GM10248 (cell line): ENCODE data around the gene SLC44A2.

Experiments
- CTCF ChIA-PET: fragments of 300-600 bp; sonication (Branson Sonifier 250); formaldehyde crosslinking; extraction: SDS; loops from one replicate; lab custom pipeline; 2021; ENCODE audit warnings: antibody characterized with exemption; lab: Yijun Ruan, JAX
- POLR2A ChIA-PET: fragments of 350-650 bp; sonication (Branson Sonifier 250); formaldehyde crosslinking; extraction: SDS; loops from one replicate; lab custom pipeline; 2020; ENCODE audit warnings: antibody characterized with exemption; lab: Yijun Ruan, JAX
- DNase-seq: peaks from one replicate; pipeline ENCODE4 v3.0.0; 2012; ENCODE audit errors: extremely low spot score
- TF ChIP-seq, protein P1 (sequence below): IDR thresholded peaks from 2 replicates; pipeline ENCODE4 v1.5.1; 2012; ENCODE audit warnings: mild to moderate bottlenecking, low read depth; ENCODE audit errors: extremely low read depth, missing control alignments, control extremely low read depth

SLC44A2 gene

DNA sequence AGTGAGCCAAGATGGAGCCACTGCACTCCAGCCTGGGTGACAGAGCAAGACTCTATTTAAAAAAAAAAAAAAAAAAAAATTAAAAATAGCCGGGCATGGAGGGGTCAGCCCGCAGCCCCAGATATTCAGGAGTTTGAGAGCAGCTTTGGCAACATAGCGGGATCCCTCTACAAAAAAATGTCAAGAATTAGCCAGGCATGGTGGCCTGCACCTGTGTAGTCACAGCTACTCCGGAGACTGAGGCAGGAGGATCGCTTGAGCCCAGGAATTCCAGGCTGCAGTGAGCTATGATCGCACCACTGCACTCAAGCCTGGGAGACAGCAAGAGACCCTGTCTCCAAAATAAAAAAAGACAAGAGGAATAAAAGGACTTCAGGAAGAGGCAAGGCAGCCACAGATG lies 39.0 kb upstream of the SLC44A2 start:
- TF ChIP-seq, protein P1, sequence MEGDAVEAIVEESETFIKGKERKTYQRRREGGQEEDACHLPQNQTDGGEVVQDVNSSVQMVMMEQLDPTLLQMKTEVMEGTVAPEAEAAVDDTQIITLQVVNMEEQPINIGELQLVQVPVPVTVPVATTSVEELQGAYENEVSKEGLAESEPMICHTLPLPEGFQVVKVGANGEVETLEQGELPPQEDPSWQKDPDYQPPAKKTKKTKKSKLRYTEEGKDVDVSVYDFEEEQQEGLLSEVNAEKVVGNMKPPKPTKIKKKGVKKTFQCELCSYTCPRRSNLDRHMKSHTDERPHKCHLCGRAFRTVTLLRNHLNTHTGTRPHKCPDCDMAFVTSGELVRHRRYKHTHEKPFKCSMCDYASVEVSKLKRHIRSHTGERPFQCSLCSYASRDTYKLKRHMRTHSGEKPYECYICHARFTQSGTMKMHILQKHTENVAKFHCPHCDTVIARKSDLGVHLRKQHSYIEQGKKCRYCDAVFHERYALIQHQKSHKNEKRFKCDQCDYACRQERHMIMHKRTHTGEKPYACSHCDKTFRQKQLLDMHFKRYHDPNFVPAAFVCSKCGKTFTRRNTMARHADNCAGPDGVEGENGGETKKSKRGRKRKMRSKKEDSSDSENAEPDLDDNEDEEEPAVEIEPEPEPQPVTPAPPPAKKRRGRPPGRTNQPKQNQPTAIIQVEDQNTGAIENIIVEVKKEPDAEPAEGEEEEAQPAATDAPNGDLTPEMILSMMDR: no peak
- DNase-seq: no peak
- ChIA-PET CTCF (interaction anchor here (2.1 to 7.8 kb wide), 2 partner anchors 60 to 113 kb away, joined by 10 to 340 read pairs; no protein-coding TSS in a partner anchor), POLR2A (no interaction called here)

DNA sequence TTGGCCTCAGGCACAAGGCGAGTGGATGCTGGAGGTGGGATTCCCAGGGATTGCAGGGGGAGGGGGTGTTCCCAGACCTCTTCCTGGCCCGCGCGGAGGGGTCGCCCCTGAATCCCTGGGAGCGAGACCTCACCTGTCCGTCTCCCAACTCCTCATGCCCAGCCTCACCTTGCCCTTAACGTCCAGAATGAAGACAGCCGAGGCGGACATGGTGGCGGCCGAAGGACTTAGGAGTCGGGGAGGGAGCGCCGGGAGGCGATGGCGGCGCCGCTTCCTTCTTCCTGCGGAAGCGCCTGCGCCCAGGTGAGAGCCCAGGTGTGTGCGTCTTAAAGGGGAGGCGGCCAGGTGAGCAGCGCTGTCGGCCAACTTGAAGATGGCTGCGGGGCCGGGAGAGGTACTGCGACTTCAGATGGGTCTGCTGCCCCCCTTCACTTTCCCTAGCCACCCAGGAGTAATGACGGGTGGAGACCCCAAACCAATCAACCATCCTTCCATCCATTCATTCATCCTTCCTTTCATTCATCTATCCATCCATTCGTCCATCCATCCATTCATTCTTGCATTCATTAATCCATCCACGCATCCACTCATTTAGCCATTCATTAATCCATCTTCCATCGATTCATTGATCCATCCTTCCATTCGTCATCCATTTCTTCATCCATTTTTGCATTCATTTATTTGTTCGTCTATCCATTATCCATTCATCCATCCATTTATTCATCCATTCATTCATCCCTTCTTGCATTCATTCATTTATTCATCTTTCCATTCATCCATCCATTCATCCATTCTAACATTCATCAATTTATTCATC lies 38.1 kb upstream of the SLC44A2 start, which contains the start of gene AP1M2:
TSS of gene AP1M2 (minus strand) at position 291 of the 817 bp plus-strand sequence. CDS start at position 210, 81 bp downstream.
- no peak for DNase-seq
- CTCF ChIA-PET: no interaction called here

GRCh38 chr19:10587839-10588150 lies 37.6 kb upstream of the SLC44A2 start:
- ChIA-PET POLR2A (no interaction called here), CTCF (interaction anchor here (10.0 kb wide), 1 partner anchor 58 kb away, joined by 71 read pairs; no protein-coding TSS in a partner anchor)
- DNase-seq: no peak
- TF ChIP-seq, protein P1: no peak

More for the DNA sequence above, 38.1 kb upstream of the SLC44A2 start, which contains the start of gene AP1M2:
- POLR2A ChIA-PET: no interaction called here
- TF ChIP-seq, protein P1: no peak

DNA sequence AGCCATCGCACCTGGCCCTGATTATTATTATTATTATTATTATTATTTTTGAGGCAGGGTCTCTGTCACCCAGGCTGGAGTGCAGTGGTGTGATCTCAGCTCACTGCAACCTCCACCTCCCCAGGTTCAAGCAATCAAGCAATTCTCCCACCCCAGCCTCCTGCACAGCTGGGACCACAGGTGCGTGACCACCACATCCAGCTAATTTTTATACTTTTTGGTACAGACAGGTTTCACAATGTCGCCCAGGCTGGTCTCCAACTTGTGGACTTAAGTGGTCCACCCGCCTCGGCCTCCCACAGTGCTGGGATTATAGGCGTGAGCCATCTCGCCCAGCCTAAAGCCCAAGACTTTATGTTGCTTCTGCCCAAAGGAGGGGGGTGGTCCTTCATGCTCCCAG lies 32.2 kb upstream of the SLC44A2 start:
- ChIA-PET POLR2A (no interaction called here), CTCF (interaction anchor here (2.1 to 10.0 kb wide), 3 partner anchors 14 to 53 kb away, joined by 4 to 106 read pairs (median 71); no protein-coding TSS in a partner anchor)
- TF ChIP-seq, protein P1: no peak
- no peak for DNase-seq

GRCh38 chr19:10593820-10594637 lies 31.3 kb upstream of the SLC44A2 start:
- ChIA-PET CTCF (interaction anchor here (0.9 to 10.0 kb wide), 8 partner anchors 11 to 106 kb away, joined by 3 to 106 read pairs (median 4); no protein-coding TSS in a partner anchor), POLR2A (no interaction called here)
- TF ChIP-seq, protein P1: no peak
- no peak for DNase-seq

DNA sequence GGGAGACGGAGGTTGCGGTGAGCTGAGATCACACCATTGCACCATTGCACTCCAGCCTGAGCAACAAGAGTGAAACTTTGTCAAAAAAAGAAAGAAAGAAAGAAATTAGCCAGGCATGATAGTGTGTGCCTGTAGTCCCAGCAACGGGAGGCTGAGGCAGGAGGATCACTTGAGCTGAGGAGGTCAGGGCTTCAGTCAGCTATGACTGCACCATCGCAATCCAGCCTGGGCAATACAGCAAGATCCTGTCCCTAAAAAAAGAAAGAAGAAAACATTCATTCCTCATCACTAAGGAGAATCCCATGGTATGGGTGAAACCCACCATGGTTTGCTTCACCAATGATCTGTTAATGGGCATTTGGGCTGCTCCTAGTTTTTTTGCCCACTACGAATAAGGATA lies 25.2 kb upstream of the SLC44A2 start:
- TF ChIP-seq, protein P1: no peak
- no peak for DNase-seq
- POLR2A ChIA-PET: no interaction called here
- CTCF ChIA-PET: interaction anchor here (1.2 to 2.7 kb wide), 4 partner anchors 10 to 117 kb away, joined by 3 to 17 read pairs (median 5); no protein-coding TSS in a partner anchor
